H1 (cell line): Measurements from ENCODE around the gene TGM2. TPM values are rescaled to one million over a fixed set of nuclear protein-coding genes. Genes with fewer than 3 reads are reported as not detected.

ENCODE experiments used
- CHD2 ChIP-seq: IDR thresholded peaks from 2 replicates; pipeline ENCODE4 v1.6.1; 2012; ENCODE audit warnings: low read length, improper control_type of control experiment
- EZH2 ChIP-seq: fragments of 200-600 bp; sonication (generic); IDR thresholded peaks from 2 replicates; pipeline ENCODE4 v1.7.1; 2012; ENCODE audit warnings: low read depth, mild to moderate bottlenecking, moderate library complexity, low read length, inconsistent platforms; ENCODE audit not compliant: severe bottlenecking
- JUN ChIP-seq: IDR thresholded peaks from 2 replicates; pipeline ENCODE4 v1.6.1; 2011; ENCODE audit warnings: low read depth, mild to moderate bottlenecking, improper control_type of control experiment, low read length
- KDM4A ChIP-seq: IDR thresholded peaks from one replicate; pipeline ENCODE4 v1.7.1; 2012; ENCODE audit warnings: low read depth, mild to moderate bottlenecking, moderate library complexity, low read length, inconsistent platforms; ENCODE audit not compliant: severe bottlenecking
- polyA plus RNA-seq, 7 experiments: library from polyadenylated mRNA; depleted of rRNA in 3 of 7; stranded (reverse) in 5 of 7; unstranded in 2 of 7; fragments of >200 nt in 5 of 7; fragments of 200-250 nt in 2 of 7; gene quantifications; 1 replicate in 5 of 7; 2 replicates in 1 of 7; 4 replicates in 1 of 7; pipeline versions ENCODE4 v1.2.1 to v1.2.3, GENCODE V29; 2011 to 2013; ENCODE audit warnings: missing spikeins in 2 of 7, mixed read lengths in 2 of 7
- total RNA-seq: library from RNA; stranded (reverse); fragmentation: NEBNext Ultra II Directional; extraction: Animal tissue kit (Norgen Biotek cat#: 25700); gene quantifications from 2 replicates; pipeline ENCODE4 v1.2.1, GENCODE V29; 2021
- TF ChIP-seq, protein P1 (sequence below): IDR thresholded peaks from 2 replicates; pipeline ENCODE4 v1.6.1; 2012; ENCODE audit warnings: inconsistent platforms
- TF ChIP-seq, protein P2 (sequence below): IDR thresholded peaks from 2 replicates; pipeline ENCODE4 v1.6.1; 2011; ENCODE audit warnings: low read depth, mild to moderate bottlenecking, low read length; ENCODE audit not compliant: insufficient read depth
- TF ChIP-seq, protein P3 (sequence below): IDR thresholded peaks from 2 replicates; pipeline ENCODE4 v1.6.1; 2012; ENCODE audit warnings: low read length, inconsistent platforms

TGM2 gene
- total and polyA plus RNA-seq, 2 of the 8 experiments (the other 6 are each of a cell fraction or from before 2014, with no cell fraction given): 0.86 to 1.0 TPM

DNA sequence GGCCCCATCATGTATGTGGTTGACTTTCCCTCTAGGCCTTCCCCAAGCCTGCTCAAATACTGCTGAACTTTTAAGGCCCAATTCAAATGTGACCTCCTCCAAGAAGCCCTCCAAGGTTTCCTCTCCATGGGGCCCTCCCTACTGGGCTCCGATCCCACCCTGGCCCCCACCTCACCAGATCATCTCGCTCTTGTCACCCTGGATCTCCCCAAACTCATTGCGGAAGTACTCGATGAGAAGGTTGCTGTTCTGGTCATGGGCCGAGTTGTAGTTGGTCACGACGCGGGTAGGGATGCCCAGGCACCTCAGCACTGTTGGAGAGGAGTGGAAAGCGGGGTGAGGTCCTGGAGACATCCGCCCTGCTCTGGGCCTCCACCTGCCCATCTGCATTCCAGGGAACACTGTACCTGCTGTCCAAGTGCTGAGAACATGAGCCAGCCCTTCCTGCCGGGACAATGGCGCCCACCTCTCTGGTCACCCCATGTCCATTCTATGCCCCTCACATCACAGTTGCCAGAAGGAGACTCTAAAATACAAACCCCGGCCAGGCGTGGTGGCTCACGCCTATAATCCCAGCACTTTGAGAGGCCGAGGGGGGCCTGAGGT is 23.1 kb downstream of the TGM2 start (continued):
- TF ChIP-seq CHD2: no peak
- no peak for TF ChIP-seq KDM4A
- TF ChIP-seq JUN: no peak
- TF ChIP-seq, protein P1, sequence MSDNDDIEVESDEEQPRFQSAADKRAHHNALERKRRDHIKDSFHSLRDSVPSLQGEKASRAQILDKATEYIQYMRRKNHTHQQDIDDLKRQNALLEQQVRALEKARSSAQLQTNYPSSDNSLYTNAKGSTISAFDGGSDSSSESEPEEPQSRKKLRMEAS: no peak
- TF ChIP-seq, protein P2, sequence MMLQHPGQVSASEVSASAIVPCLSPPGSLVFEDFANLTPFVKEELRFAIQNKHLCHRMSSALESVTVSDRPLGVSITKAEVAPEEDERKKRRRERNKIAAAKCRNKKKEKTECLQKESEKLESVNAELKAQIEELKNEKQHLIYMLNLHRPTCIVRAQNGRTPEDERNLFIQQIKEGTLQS: no peak
- TF ChIP-seq, protein P3, sequence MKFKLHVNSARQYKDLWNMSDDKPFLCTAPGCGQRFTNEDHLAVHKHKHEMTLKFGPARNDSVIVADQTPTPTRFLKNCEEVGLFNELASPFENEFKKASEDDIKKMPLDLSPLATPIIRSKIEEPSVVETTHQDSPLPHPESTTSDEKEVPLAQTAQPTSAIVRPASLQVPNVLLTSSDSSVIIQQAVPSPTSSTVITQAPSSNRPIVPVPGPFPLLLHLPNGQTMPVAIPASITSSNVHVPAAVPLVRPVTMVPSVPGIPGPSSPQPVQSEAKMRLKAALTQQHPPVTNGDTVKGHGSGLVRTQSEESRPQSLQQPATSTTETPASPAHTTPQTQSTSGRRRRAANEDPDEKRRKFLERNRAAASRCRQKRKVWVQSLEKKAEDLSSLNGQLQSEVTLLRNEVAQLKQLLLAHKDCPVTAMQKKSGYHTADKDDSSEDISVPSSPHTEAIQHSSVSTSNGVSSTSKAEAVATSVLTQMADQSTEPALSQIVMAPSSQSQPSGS: no peak
- TF ChIP-seq EZH2: no peak
